Mesothelial cell of epicardium (in vitro differentiated cells): ENCODE measurements around the gene SIGLEC6. TPM values are rescaled to one million over a fixed set of nuclear protein-coding genes. Genes with fewer than 3 reads are reported as not detected.

Experiments used
- DNase-seq, 2 experiments: peaks; one replicate each; pipeline ENCODE4 v3.0.0; 2021; ENCODE audit warnings: low spot score in 2 of 2; ENCODE audit not compliant: unreplicated experiment in 2 of 2
- H3K27ac Mint-ChIP-seq: 2 replicates; pipeline ENCODE4 v1.8.0; 2021; ENCODE audit warnings: mixed read lengths
- H3K27me3 Mint-ChIP-seq: 2 replicates; pipeline ENCODE4 v1.8.0; 2021; ENCODE audit warnings: low read depth, mixed read lengths
- H3K36me3 Mint-ChIP-seq: 2 replicates; pipeline ENCODE4 v1.8.0; 2021; ENCODE audit warnings: mixed read lengths
- H3K4me1 Mint-ChIP-seq: 2 replicates; pipeline ENCODE4 v1.8.0; 2021; ENCODE audit warnings: mixed read lengths
- H3K4me3 Mint-ChIP-seq: 2 replicates; pipeline ENCODE4 v1.8.0; 2021; ENCODE audit warnings: mild to moderate bottlenecking, moderate library complexity, mixed read lengths
- H3K9me3 Mint-ChIP-seq: 2 replicates; pipeline ENCODE4 v1.8.0; 2021; ENCODE audit warnings: mixed read lengths
- CTCF ChIP-seq: fragments of 200-600 bp; sonication (generic); IDR thresholded peaks from one replicate; pipeline ENCODE4 v1.5.0; 2021; ENCODE audit warnings: antibody characterized with exemption; ENCODE audit not compliant: unreplicated experiment
- total RNA-seq: library from RNA; stranded (reverse); gene quantifications from 3 replicates; pipeline ENCODE4 v1.2.1, GENCODE V29; 2021

Gene SIGLEC6
- total RNA-seq, 1 donor from 2014 or later, result not detected

GRCh38 chr19:51514866-51515481 is 16.5 kb downstream of the SIGLEC6 start:
- no peak for DNase-seq
- Mint-ChIP-seq H3K9me3 (peaks cover 41% of the 10 kb centered on the region), H3K27ac (no peak overlapping the region), H3K27me3 (no peaks in the 10 kb centered on the region), H3K4me3 (no peak overlapping the region), H3K36me3 (peaks cover 2% of the 10 kb centered on the region), H3K4me1 (no peaks in the 10 kb centered on the region)
- peak; percentile 93 for TF ChIP-seq CTCF

- Mint-ChIP-seq H3K9me3 (peaks cover 37% of the 10 kb centered on the region), H3K27me3 (no peaks in the 10 kb centered on the region), H3K4me3 (no peak overlapping the region), H3K36me3 (peaks cover 2% of the 10 kb centered on the region), H3K27ac (no peak overlapping the region), H3K4me1 (no peaks in the 10 kb centered on the region)
- TF ChIP-seq CTCF, result no peak
- DNase-seq, result no peak
These were observed 17.5 kb downstream of the SIGLEC6 start for GRCh38 chr19:51513968-51514367.

- Mint-ChIP-seq H3K4me1 (no peaks in the 10 kb centered on the region), H3K27ac (no peak overlapping the region), H3K36me3 (no peaks in the 10 kb centered on the region), H3K9me3 (peaks cover 32% of the 10 kb centered on the region), H3K4me3 (no peak overlapping the region), H3K27me3 (no peaks in the 10 kb centered on the region)
- DNase-seq, result no peak
- no peak for TF ChIP-seq CTCF
These were observed 20.1 kb downstream of the SIGLEC6 start for GRCh38 chr19:51511353-51511752.

GRCh38 chr19:51509823-51510660 is 21.4 kb downstream of the SIGLEC6 start:
- no peak for DNase-seq
- H3K4me1 Mint-ChIP-seq, result no peaks in the 10 kb centered on the region
- H3K9me3 Mint-ChIP-seq, result peaks cover 42% of the 10 kb centered on the region
- no peak overlapping the region for H3K4me3 Mint-ChIP-seq
- H3K27me3 Mint-ChIP-seq, result no peaks in the 10 kb centered on the region
- H3K27ac Mint-ChIP-seq, result no peak overlapping the region
- no peaks in the 10 kb centered on the region for H3K36me3 Mint-ChIP-seq
- no peak for TF ChIP-seq CTCF

- TF ChIP-seq CTCF, result no peak
- Mint-ChIP-seq H3K4me1 (no peaks in the 10 kb centered on the region), H3K27ac (no peak overlapping the region), H3K27me3 (no peaks in the 10 kb centered on the region), H3K9me3 (peaks cover 56% of the 10 kb centered on the region), H3K4me3 (no peak overlapping the region), H3K36me3 (no peaks in the 10 kb centered on the region)
- DNase-seq, result no peak
These were observed 23.3 kb downstream of the SIGLEC6 start for GRCh38 chr19:51508059-51508733.
